Activated B cell treated with CpG ODN at 0.5 μM for 24 hours (primary cell): ENCODE data around the gene RGS9BP. TPM values are rescaled to one million over a fixed set of nuclear protein-coding genes. Genes with fewer than 3 reads are reported as not detected.
A peak's percentile ranks its signal among the peaks of the same experiment; 100 is the strongest.

Experiments used
- ATAC-seq: fragments of 200-7000 bp; cut with Tn5 transposase; one replicate; pipeline ENCODE4 v1.10.0; 2021; ENCODE audit warnings: low read depth, mild to moderate bottlenecking, moderate library complexity
- CTCF ChIA-PET: fragments of 350-600 bp; sonication (Branson Sonifier 250); formaldehyde crosslinking; loops from one replicate; lab custom pipeline; 2021; ENCODE audit warnings: antibody characterized with exemption; lab: Charles Lee
- POLR2A ChIA-PET: fragments of 350-600 bp; sonication (Branson Sonifier 250); formaldehyde crosslinking; loops from one replicate; lab custom pipeline; 2021; ENCODE audit warnings: antibody characterized with exemption; lab: Charles Lee
- DNase-seq: peaks from one replicate; pipeline ENCODE4 v3.0.0; 2022
- H3K27ac Mint-ChIP-seq: one replicate; pipeline ENCODE4 v1.8.0; 2020; ENCODE audit warnings: mixed read lengths
- H3K27me3 Mint-ChIP-seq: one replicate; pipeline ENCODE4 v1.8.0; 2021; ENCODE audit warnings: mixed read lengths
- H3K36me3 Mint-ChIP-seq: one replicate; pipeline ENCODE4 v1.8.0; 2021; ENCODE audit warnings: low read depth, mixed read lengths
- H3K4me1 Mint-ChIP-seq: one replicate; pipeline ENCODE4 v1.8.0; 2021; ENCODE audit warnings: mixed read lengths
- H3K4me3 Mint-ChIP-seq: one replicate; pipeline ENCODE4 v1.8.0; 2020; ENCODE audit warnings: mild to moderate bottlenecking, mixed read lengths
- H3K9me3 Mint-ChIP-seq: one replicate; pipeline ENCODE4 v1.8.0; 2020; ENCODE audit warnings: mixed read lengths
- intact Hi-C: fragments of 100-400 bp; cut with micrococcal nuclease; formaldehyde crosslinking; loops from one replicate; pipeline ENCODE4 v1.15.1; 2024
- total RNA-seq: library from RNA; stranded (reverse); gene quantifications from 2 replicates; pipeline ENCODE4 v1.2.3, GENCODE V29; 2022
- TF ChIP-seq, protein P1 (sequence below): fragments of 200-600 bp; IDR thresholded peaks from one replicate; pipeline ENCODE4 v1.8.0; 2022; ENCODE audit warnings: antibody characterized with exemption, mild to moderate bottlenecking

RGS9BP gene
- total RNA-seq, 1 donor from 2014 or later, result not detected

- ATAC-seq (no peak), DNase-seq (no peak)
- TF ChIP-seq, protein P1, sequence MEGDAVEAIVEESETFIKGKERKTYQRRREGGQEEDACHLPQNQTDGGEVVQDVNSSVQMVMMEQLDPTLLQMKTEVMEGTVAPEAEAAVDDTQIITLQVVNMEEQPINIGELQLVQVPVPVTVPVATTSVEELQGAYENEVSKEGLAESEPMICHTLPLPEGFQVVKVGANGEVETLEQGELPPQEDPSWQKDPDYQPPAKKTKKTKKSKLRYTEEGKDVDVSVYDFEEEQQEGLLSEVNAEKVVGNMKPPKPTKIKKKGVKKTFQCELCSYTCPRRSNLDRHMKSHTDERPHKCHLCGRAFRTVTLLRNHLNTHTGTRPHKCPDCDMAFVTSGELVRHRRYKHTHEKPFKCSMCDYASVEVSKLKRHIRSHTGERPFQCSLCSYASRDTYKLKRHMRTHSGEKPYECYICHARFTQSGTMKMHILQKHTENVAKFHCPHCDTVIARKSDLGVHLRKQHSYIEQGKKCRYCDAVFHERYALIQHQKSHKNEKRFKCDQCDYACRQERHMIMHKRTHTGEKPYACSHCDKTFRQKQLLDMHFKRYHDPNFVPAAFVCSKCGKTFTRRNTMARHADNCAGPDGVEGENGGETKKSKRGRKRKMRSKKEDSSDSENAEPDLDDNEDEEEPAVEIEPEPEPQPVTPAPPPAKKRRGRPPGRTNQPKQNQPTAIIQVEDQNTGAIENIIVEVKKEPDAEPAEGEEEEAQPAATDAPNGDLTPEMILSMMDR, result no peak
- ChIA-PET POLR2A (no interaction called here), CTCF (no interaction called here)
- Mint-ChIP-seq H3K9me3 (no peaks in the 10 kb centered on the region), H3K4me3 (no peak overlapping the region), H3K27me3 (no peaks in the 10 kb centered on the region), H3K4me1 (peaks cover 29% of the 10 kb centered on the region), H3K36me3 (peaks cover 18% of the 10 kb centered on the region), H3K27ac (no peak overlapping the region)
- intact Hi-C loops, result no loop called here
These were observed 6.3 kb upstream of the RGS9BP start for GRCh38 chr19:32669310-32669709.

DNA sequence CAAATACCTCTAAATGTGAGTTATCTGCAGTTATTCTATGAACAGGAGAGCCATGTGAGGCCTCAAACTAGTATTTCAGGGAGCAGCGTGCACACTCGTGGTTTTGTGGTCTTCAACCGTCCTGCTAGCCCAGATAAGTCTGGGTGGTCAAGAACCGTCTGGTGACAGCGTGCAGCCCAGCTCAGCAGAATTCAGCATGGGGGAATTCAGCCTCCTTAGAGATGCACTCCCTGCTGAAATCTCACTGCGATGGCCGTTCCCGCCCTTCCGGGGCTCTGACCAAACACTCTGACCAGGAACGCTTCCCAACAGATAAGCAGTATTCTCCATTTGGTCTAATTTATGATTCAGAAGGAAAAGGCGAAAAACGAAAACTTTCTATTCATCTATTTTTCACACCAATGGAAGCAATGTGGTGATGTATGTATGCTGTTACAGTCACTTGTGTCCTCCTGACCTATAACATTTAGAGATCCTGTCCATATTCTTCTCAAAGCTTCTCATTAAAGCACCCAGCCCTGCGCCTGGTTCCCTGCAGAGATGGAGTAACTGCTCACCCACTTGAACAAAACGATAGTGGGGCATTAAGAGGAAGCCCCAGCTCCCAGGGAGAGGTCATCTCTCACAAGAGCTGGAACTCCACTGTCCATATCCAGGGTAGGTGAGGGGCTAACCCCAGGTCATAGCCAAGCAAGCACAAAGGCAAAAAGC is 3.6 kb upstream of the RGS9BP start:
- Mint-ChIP-seq H3K4me3 (peak overlapping the region; percentile 11), H3K27ac (no peak overlapping the region), H3K27me3 (peaks cover 2% of the 10 kb centered on the region), H3K4me1 (peaks cover 29% of the 10 kb centered on the region), H3K36me3 (peaks cover 10% of the 10 kb centered on the region), H3K9me3 (no peaks in the 10 kb centered on the region)
- ChIA-PET POLR2A (no interaction called here), CTCF (no interaction called here)
- TF ChIP-seq, protein P1, result no peak
- intact Hi-C loops, result loop anchor here (10.0 kb wide), 2 partner anchors 393 to 703 kb away; partner anchors contain the start of genes CEBPG and RHPN2
- ATAC-seq (no peak), DNase-seq (no peak)

DNA sequence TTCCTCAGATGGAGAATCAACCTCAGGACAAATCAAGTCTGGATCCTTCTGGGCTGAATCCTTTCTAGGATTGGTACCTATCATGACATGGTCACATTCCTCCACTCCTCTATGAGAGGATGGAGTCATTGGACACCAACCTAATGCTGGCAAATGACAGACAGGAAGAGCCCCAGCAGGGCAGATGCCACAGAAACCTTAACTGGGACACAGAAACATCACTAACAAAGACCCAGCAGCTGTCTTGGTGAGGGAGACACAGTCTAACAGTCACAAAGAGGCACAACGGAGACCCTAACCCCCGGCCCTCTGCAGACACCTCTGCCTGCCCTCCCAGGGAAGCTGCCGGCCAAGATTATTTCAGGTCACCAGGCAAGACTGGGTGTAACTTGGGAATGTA is 2.8 kb upstream of the RGS9BP start:
- DNase-seq (no peak), ATAC-seq (no peak)
- peaks cover 34% of the 10 kb centered on the region for H3K4me1 Mint-ChIP-seq
- H3K27ac Mint-ChIP-seq, result no peak overlapping the region
- POLR2A ChIA-PET, result no interaction called here
- no peaks in the 10 kb centered on the region for H3K9me3 Mint-ChIP-seq
- intact Hi-C loops, result loop anchor here (10.0 kb wide), 2 partner anchors 392 to 702 kb away; partner anchors contain the start of genes CEBPG and RHPN2
- TF ChIP-seq, protein P1, result no peak
- peaks cover 10% of the 10 kb centered on the region for H3K36me3 Mint-ChIP-seq
- peak overlapping the region; percentile 91 for H3K4me3 Mint-ChIP-seq
- H3K27me3 Mint-ChIP-seq, result peaks cover 10% of the 10 kb centered on the region
- CTCF ChIA-PET, result no interaction called here

- ChIA-PET CTCF (no interaction called here), POLR2A (interaction anchor here (1.1 kb wide), 1 partner anchor 18 kb away, joined by 4 read pairs; the partner anchor contains the start of gene NUDT19)
- TF ChIP-seq, protein P1, result no peak
- Mint-ChIP-seq H3K36me3 (peaks cover 10% of the 10 kb centered on the region), H3K27me3 (peaks cover 10% of the 10 kb centered on the region), H3K27ac (no peak overlapping the region), H3K4me1 (peaks cover 34% of the 10 kb centered on the region), H3K9me3 (no peaks in the 10 kb centered on the region), H3K4me3 (peak overlapping the region; percentile 91)
- DNase-seq (no peak), ATAC-seq (no peak)
- intact Hi-C loops, result loop anchor here (10.0 kb wide), 2 partner anchors 391 to 701 kb away; partner anchors contain the start of genes CEBPG and RHPN2
These were observed 2.1 kb upstream of the RGS9BP start for GRCh38 chr19:32673573-32673972.

DNA sequence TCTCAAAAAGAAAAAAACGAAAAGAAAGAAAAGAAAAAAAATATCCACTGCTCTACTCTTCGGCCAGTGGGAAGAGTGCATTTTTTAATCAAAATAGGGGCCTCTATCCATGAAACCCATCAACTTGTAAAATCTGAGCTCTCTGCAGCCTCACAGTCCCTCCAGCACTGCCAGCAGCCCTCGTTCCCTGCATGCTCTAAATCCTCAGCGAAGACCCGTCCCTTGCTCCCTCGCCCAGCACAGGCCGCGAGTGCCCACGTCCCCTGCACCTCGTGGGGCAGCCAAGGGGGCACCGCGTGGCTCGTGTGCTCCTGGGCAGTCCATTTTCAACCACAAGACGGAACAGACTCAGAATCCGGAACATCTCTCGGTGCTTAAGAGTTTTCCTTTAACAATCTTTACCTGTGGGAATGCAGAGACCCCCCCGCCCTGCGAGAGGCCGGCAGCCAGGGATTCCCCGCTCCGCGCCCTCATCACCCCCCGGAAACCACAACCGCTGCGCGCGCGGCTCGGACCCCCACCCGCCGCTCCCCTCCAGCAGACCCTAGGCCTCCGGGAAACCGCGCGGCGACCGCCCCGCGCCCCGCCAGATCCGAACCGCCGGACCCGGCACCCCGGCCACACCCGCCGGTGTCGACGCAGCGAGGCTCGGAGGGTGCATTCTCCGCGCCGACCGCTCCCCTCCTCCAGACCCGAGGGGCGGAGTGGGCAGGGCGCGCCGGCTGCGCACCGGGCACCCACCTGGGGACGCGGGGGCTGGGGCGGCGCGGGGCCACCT is 1.3 kb upstream of the RGS9BP start:
- ATAC-seq (no peak), DNase-seq (no peak)
- intact Hi-C loops, result loop anchor here (2.0 to 10.0 kb wide), 3 partner anchors 390 to 700 kb away; partner anchors contain the start of genes CEBPG and RHPN2
- Mint-ChIP-seq H3K36me3 (peaks cover 9% of the 10 kb centered on the region), H3K27ac (peak overlapping the region; percentile 84), H3K27me3 (peaks cover 10% of the 10 kb centered on the region), H3K4me3 (peak overlapping the region; percentile 91), H3K4me1 (peaks cover 32% of the 10 kb centered on the region), H3K9me3 (no peaks in the 10 kb centered on the region)
- ChIA-PET POLR2A (interaction anchor here (1.1 to 3.0 kb wide), 2 partner anchors 17 kb away, joined by 4 to 28 read pairs; partner anchors contain the start of gene NUDT19), CTCF (no interaction called here)
- TF ChIP-seq, protein P1, result no peak
